Spleen (tissue), 7 donors: ENCODE data around the gene NAGS.

ENCODE experiments used
- POLR2A ChIP-seq, 3 donors: fragments of 450-650 bp; IDR thresholded peaks; one replicate each; pipeline ENCODE4 v1.5.1; 2017; ENCODE audit warnings: antibody characterized with exemption in 3 of 3, mild to moderate bottlenecking in 1 of 3
- POLR2AphosphoS5 ChIP-seq, 3 donors: sonication (generic); formaldehyde crosslinking; IDR thresholded peaks; one replicate each; pipeline ENCODE4 v1.5.1; 2017; ENCODE audit warnings: antibody characterized with exemption in 3 of 3
- TF ChIP-seq, protein P1 (sequence below), 11 experiments: fragments of 200-600 bp in 7 of 11; fragments of 450-650 bp in 4 of 11; sonication (generic) in 4 of 11; IDR thresholded peaks in 8 of 11; conservative IDR thresholded peaks in 3 of 11; 1 replicate in 7 of 11; 2 replicates in 4 of 11; pipeline versions ENCODE4 v1.4.0 to v1.8.0; 2016 to 2021; ENCODE audit warnings: antibody characterized with exemption in 11 of 11, inconsistent platforms in 4 of 11, mild to moderate bottlenecking in 1 of 11
- donor health status: DM: no; HTN: no; CAD: no; lungs with moderate emphysema.
- donor health status: DM: no; HTN: no; CAD: no.
- donor health status: DM: no; HTN: no; CAD: no.

DNA sequence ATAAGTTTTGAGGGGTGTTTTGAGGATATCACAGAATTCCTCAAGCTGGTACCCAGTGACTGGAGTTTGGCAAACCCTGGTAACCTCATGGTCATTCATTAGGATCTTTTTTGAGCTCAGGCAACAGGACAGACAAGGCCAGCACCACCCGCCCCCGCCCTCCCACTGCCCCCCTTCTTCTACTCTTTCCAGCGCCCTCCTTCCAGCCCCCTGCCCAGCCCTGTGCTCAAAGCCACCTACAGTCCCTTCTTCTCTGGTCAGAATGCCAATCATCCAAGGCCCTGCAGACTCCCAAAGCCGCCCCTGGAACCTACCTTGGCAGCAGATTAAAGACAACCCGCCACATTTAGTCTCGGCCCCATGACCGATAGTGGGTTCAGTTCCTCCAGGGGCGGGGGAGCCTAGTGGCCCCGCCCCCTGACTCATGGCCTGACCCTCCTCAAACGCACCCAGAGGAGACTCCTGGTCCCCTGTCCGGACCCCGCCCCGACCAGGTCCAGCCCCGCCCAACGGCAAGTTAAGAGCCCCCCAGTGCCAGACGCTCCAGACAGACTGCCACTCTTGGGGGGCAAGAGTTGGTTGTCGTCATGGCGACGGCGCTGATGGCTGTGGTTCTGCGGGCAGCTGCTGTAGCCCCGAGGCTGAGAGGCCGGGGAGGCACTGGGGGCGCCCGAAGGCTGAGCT lies at the start of gene NAGS:
- TF ChIP-seq, protein P1, sequence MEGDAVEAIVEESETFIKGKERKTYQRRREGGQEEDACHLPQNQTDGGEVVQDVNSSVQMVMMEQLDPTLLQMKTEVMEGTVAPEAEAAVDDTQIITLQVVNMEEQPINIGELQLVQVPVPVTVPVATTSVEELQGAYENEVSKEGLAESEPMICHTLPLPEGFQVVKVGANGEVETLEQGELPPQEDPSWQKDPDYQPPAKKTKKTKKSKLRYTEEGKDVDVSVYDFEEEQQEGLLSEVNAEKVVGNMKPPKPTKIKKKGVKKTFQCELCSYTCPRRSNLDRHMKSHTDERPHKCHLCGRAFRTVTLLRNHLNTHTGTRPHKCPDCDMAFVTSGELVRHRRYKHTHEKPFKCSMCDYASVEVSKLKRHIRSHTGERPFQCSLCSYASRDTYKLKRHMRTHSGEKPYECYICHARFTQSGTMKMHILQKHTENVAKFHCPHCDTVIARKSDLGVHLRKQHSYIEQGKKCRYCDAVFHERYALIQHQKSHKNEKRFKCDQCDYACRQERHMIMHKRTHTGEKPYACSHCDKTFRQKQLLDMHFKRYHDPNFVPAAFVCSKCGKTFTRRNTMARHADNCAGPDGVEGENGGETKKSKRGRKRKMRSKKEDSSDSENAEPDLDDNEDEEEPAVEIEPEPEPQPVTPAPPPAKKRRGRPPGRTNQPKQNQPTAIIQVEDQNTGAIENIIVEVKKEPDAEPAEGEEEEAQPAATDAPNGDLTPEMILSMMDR (IDR thresholded peaks at IDR 0.05 in 8 of 11, conservative IDR thresholded peaks at IDR 0.05 in 3 of 11), result no peak
- TF ChIP-seq POLR2A (IDR thresholded peaks at IDR 0.05), result no peak
- no peak for TF ChIP-seq POLR2AphosphoS5 (IDR thresholded peaks at IDR 0.05)
